IPS-NIHi7 (cell line): Measurements from ENCODE around the gene LILRA6.

ENCODE experiments used
- DNase-seq: peaks from one replicate; pipeline ENCODE4 v3.0.0; 2012; ENCODE audit warnings: mixed read lengths; ENCODE audit errors: extremely low spot score

The LILRA6 gene

GRCh38 chr19:54188215-54188871 is 54.2 kb downstream of the LILRA6 start:
- no peak for DNase-seq

GRCh38 chr19:54186934-54187381 is 55.6 kb downstream of the LILRA6 start:
- DNase-seq, result no peak
